NCI-H1694 treated with DMSO at 0.1 percent for 48 hours (cell line): ENCODE results near the gene MGMT.

Experiments used
- DNase-seq: peaks from one replicate; lab custom pipeline; 2025; lab: John Stamatoyannopoulos, UW

MGMT gene

DNA sequence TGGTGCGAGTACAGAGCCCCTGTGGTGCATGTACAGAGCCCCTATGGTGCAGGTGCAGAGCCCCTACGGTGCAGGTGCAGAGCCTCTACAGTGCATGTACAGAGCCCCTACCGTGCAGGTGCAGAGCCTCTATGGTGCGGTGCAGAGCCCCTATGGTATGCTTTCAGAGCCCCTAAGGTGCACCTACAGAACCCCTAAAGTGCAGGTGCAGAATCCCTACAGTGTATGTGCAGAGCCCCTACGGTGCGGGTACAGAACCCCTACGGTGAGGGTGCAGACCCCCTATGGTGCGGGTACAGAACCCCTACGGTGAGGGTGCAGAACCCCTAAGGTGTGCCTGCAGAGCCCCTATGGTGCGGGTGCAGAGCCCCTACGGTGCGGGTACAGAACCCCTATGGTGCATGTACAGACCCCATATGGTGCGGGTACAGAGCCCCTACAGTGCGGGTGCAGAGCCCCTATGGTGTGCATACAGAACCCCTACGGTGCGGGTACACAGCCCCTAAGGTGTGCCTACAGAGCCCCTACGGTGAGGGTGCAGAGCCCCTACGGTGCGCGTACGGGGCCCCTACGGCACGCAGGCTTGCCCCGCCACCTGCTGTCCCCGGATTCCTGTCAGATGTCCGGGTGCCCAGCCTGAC is 53.5 kb downstream of the MGMT start:
- no peak for DNase-seq

DNA sequence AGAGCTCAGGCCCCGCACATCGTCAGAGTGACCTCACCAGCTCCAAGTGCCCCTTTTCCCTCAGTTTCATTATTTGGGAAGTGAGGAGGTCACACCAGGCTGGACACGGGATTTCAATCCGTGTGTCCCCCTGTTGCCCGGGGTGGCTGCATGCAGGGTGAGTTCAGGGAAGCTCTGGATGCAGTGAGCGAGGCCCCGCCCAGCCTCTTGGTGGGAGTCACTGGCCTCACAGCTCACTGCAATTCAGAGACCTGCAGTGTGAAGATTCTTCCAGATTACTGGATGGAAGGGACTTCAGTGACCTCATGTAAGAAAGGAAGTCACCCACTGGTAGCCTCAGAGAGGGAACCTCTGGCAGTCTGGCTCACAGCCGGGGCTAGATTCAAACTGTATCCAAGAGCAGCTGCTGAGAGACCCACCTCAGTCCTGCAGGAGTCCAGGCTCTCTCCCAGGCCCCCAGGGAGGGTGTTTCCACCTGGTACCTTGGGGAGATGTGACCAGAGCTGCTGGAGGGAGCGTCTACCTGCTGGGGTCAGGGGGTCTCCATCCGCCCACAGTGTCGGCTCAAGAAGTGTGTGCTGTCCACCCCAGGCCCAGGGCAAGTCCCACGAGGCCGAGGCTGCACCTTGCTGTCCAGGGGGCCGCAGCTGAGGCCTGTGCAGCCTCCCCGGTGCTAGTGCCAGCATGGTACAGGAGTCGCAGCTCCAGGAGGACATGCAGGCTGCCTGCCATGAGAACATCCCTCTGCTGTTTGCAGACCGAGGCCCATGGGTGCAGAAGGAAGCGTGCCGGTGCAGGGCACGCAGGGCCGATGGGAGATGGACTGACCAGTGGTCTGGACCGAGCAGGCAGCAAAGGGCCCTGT is 54.4 kb downstream of the MGMT start:
- no peak for DNase-seq

DNA sequence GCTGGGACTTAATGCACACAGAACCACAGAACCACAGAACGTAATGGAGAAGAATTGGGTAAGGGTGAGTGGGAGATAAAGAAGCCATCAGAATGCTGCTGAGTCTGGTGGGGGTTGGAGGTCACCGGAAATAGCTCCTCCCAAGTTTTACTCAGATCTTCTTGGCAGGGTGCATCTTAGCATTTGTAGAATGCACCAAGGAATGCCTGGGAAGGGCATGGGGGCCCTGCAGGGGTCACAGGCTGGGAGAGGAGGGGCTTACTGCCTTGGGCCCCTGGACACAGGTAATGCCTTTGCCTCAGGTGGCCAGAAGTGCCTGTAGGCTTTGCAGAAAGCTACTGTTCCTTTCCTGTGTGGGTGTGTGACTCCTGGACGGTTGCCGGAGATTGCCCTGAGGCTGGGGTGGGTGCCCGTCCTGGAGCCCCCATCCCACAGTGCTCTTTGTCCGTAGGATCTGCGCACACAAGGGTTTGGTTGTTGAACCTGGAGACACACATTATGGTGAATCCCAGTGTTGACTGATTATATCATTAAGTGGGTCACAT is 55.1 kb downstream of the MGMT start:
- DNase-seq, result no peak

DNA sequence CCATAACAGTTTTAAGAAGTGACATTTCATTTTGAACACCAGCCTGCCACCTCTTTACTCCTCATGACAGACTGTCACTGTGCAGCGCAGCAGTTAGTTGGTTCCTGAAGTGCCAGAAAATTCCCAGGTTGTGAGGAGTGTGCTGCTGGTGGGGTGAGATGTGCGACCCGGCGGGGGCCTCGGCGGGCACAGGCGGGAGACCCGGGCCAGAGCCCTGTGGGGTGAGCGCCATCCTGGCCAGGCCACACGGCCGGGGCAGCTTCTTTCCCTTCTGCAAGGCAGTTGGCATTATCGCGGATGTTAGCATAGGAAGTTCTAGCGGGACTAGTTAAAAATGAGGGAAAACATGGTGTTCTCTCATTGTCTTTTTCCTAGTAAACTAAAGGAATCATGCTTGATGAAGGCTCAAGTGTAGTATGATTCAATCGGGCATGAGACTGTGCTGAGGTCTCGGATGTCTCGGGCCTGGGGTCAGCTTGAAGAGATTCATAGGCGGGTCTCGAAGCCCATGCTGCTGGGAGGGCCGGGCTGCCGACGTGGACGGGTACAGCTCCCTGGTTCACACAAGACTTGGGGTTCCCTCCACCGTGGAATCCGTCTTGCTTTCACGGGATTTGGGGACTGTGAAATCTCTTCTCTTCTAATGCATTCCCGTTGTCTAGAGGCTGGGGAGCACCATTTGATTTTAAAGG is 56.1 kb downstream of the MGMT start:
- no peak for DNase-seq

DNA sequence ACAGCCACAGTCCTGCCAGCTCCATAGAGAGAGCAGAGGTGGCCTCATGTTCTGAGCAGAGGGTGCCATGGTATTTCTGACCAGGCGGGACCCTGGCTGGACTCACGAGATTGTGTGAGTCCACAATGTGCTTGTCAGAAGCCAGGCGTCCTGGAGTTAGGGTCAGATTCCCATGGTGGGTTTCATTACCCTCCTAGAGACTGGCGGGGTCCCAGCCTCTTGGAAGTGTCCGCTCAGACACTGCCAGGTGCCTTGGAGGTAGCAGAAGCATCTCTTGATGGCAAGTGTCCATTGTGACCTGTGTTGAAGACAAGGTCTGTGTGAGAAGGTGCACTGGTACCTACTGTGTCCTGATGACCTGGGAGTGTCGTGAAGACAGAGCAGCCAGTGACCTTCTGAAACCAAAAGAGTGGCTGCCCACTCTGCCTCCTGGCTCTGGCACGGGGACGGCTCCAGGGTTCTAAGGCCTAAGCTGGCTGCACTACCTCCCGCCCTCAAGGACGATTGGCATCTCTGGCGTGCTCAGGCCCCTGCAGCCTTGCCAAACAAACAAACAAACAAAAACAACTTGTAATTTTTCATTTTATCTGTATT is 56.8 kb downstream of the MGMT start:
- no peak for DNase-seq

DNA sequence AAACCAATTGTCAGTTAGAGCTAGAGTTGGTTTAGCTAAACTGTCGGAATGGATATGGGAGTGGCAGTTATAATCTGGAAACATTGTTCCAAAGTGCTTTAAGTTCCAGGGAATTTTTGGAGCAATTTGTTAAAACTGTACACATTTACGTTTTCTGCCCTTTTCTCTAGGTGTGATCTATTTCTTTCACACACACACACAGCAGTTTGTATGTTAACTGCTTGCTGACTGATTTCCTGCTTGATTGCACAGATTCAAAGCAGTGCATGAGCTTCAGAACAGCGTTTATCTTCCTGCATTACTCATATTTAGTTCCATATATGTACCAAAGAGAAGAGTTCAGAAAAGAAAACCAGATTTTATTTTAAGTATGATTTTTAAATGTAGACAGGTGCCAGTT is 57.9 kb downstream of the MGMT start:
- no peak for DNase-seq

DNA sequence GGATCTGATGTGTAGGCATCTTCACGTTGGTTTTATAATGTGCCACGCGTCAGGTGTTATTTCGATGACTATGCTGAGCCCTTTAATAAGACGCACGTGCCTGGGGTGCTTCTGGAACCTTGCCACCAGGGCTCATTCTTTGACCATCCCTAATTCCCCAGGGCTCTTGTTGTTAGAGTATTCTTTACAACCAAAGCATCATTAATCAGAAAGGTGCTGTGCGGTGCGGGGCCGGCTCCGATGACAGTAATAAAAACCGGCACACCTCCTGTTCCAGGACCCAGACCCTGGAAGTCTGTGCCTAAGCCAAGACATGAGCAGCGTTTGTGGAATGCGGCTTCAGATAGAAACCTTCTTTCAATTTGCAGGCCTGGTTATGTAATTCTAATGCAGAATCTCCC is 58.4 kb downstream of the MGMT start:
- DNase-seq, result no peak

DNA sequence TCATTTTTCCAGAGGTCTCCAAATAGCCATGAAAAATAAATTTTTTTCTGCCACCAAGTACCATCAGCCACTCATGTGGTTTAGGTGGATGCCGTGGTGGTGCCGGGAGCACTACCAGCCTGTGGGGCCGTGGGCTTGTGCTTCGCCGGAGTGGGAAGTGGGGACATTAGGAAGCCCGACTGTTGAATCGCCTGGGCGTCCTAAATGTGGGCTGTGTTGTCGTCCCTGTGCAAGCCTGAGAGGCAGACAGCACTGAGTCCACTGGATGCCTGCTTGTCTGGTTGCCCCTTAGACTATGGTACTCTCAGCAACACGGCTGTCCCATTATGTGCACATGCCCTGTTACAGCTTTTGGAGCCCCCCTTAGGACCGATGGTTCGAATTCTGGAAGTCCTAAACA is 59.9 kb downstream of the MGMT start:
- DNase-seq, result no peak

DNA sequence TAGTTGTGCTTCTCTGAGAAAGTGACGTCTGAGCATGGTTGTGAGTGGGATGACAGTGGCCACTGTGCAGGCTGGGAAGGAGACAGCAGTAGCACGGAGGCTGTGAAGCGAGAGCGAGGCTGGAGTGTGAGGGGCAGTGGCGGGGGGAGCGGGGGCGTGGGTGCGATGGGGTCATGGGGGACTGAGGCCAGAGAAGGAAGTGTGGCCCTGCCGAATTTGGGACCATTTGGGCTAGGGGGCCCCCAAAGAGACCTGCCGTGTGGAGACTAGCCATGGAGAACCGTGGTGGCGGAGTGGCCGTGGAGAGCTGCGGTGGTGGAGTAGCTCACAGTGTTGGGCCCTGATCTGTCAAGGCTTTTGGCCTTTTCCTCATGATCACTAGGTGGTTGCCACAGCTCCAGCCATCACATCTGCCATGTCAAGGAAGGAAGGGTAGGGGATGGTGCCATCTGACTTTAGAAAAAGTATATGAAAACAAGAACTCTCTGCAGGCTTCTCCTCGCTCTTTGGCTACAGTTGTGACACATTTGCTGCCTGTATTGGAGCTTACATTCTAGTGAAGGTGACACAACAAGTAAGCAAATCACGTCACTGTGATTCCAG is 61.4 kb downstream of the MGMT start:
- DNase-seq, result no peak

DNA sequence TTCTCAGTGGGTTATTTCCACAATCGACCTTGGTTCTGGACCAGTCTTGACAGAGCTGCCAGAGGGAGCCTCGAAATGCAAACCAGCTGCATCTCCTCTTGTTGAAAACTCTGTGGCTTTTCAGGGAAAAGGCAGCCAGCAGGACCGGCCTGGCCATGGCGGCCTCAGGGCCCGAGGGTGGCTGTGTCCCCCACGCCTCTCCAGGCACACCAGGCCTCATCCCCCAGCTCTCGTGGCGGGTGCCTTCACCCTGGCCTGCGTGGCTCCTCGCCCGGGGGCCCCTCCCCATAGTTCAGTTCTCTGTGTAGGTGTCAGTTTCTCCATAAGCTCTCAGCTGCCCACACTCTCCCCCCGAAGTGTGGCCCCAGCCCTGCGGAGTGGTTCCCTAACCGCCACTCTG is 63.5 kb downstream of the MGMT start:
- no peak for DNase-seq

DNA sequence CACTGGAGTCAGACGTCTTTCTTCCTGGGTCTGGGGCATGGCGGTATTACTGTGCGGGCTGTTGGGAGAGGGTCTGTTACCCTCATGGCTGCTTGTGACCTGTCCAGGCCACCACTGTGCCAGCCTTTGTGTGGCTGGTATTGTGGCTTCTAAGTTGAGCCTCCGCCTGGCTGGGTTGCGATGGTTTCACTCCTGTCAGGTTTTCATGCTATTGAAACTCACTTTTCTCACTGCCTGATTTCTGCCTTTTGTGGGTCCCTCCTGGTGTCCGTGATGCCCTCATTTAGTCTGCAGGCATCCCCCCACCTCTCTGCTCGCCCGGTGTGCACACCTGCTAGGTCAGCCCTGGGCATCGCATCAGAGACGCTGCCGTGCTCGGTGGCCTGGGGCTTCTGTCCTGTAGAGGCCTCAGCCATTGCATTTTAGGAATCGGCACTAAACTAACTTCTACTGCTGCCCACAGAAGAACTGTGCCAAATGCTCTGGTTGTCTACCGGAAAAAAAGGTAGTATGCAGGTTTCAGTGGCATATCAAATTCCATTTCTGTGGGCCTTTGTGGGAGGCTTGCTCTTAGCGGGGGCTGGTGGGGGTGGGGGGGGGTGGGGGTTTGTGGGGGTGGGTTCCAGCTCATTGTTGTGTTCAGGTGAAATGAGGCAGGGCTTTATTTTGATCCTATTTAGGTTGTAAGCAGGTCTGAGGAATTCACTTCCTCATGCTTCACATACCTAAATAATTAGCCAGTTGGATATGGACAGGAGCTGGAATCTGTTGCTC is 64.3 kb downstream of the MGMT start:
- DNase-seq, result no peak

DNA sequence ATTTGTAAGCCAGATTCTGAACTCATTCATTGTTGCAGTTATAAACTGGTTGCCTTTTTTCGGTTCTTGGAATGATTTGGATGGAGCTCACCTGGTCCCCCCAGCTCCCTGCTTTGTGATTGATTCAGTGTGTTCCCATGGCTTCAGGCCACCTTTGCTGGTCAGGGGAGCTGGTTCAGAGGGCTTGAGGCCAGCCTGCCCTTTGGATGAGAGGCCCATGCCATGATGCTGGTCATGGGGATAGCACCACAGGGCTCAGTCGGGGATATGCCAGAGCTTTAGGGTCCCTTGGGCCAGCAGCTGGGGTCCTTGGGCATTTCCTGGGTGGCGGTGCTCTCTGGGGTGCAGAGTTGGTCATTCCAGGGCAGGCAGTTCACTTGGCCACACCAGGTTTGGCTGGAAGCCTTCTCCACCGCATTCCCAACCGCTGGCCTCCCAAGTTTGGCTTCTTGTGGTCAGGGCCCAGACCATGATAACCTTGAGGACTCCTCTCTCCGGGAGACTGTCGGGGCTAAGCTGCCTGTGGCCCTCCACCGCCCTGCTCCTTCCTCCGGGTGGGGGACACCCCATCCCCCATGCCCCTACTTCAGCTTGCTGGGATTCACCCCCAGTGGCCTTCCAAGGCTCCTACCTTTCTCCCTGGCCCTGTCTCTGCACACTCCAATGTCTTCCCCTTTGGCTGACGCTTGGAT is 65.1 kb downstream of the MGMT start:
- DNase-seq, result no peak

DNA sequence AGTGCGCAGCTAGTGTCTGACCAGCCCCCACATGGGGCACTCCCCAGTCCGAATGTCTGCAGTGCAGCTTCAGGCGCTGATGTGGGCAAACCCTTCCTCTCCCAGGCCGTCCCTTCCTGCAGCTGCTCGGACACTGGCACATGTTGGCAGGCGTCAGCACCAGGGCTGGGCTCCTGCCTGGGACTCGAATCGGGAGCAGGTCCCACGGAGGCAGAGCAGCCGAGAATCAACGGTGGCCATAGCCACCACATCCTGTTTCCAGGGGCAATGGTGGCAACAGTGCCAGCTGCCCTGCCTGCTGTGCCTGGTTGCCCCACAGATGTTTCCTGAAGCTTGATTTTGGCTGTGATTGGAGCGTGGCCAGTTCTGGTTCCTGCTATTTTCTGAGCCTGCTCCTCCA is 65.8 kb downstream of the MGMT start:
- no peak for DNase-seq

DNA sequence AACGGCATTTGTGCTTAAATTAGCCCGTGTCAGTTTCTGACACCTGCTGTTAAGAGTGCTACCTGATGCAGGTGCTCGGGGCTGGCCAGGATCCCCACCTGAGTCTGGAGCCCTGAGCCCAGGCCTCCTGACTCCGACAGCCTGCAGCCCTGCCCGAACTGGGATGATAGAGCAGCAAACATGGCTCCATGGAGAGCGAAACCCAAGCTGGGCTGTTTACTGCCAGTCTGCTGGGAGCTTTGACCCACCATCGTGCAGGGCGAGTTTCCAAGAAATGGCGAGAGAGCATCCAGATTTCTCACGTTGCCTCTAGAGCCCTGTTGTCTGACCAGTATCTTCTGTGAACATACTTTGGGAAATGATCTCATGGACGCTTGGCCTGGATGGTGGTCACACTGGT is 66.2 kb downstream of the MGMT start:
- DNase-seq, result no peak

DNA sequence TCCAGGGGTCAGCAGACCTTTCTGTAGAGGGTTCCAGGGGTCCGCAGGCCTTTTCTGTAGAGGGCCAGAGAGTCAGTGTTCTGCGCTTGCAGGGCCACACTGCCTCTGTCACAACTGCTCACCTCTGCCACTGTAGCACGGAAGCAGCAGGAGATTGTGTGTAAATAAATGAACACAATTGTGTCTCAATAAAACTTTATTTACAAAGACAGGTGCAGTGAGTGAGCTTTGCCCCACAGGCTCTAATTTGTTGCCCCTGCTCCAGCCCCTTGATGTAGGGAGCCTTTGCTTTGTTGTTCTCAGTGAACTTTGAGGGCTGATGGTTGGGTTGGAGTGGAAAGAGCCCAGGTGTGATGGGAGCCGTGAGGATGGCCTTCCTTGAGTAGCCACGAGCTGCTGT is 67.8 kb downstream of the MGMT start:
- DNase-seq, result no peak

DNA sequence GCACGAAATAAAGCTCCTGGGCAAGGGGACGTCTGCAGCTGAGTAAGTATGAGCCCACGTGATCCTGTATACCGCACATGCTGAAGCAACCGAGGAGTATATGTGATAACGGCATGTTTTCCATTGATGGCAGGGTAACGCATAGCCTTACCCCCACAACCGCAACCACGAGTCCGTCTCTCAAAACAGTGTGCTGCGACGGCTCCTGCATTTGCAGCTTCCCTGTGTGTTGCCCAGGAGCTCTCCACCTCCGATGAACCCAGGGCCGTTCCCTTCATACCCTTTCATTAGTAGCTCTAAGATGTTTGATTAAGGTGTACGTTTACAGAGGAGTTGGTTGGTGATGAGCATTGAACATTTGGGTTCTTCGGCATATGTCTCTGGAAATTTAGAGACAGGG is 69.3 kb downstream of the MGMT start:
- no peak for DNase-seq

DNA sequence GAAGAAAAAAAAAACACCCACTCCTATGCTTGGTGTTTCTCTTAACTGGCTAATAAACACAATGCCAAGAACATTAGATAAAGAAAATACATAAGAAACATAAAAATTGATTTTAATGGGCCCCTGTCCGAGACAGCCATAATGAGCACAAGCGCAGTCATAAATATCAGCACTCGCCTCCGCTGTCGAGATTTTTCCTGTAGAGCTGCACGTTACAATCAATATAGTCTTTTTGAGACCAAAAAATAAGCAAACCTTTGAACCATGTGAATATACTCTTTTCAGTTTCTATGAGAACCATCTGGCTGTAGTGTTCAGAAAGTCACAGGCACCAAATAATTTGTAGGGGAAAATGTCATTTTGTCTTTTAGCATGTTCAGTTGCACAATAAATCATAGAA is 70.1 kb downstream of the MGMT start:
- no peak for DNase-seq

DNA sequence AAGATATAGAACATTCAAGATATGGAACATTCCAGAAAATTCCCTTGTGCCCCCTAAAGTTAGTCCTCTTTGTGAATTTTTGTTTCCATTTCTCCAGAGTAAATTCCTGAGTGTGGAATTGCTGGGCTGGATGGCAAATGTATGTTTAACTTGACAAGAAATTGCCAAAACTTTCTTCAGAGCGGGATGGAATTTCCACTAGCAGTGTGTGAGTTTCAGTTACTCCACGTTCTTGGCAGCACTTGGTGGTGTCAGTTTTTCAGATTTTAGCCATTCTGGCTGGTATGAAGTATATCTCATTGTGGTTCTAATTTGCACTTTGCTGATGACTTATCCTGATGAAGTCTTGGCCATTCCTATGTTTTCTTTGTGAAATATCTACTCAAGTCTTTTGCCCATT is 71.2 kb downstream of the MGMT start:
- no peak for DNase-seq

DNA sequence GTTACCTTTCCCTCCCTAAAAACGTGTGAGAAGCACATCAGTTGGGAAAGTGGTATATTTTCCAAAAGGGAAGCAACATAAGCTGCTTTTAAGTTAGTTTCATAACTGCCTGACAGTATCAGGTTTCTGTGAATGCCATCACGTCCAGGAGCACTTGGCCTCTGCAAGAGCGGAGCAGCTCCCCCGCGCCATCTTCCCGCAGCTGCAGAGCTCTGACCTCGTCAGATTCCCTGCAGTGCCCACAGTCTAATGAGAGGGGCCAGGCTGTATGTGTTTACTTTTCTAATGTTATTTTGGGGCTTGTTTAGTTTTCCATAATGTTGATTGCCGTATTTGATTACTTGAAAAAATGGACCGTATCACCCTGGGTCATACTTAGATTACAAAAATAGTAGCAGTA is 74.2 kb downstream of the MGMT start:
- no peak for DNase-seq

DNA sequence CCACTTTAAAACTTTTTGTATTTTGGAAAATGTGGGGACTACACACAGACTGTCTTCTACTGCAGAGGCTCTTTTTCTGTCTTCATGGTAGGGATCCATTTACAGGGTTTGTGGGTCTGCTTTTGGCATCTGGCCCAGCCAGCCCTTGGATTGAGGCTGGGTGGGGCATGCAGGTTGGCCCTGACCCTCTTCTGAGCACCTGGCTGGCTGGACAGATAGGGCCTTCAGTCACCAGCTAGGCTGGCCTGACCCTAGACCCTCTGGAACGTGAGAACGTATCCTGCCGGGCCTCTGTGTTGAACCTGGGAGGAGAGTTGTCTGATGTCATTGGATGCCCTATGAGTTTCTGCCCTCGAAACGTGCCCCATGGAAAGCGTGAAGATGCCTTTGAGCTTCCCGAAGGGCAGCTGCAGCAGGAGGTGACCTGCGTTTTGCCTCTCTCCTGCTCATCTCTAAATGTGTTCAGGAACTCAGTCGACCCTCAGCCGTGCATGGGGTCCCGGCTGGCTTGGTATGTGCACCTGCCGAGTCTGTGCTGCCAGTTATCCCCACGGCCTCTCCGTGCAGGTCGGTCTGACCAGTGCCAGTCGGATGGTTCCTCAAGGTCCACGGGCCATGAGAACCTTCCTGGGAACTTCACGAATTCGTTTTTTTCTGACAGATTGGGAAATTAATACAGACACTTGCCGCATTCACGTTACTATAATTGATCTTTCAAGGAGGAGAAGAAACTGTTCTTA is 74.9 kb downstream of the MGMT start:
- no peak for DNase-seq
